SK-N-MC (cell line): ENCODE data around the gene SLC43A3.

ENCODE experiments used
- EZH2 ChIP-seq: fragments of 200-600 bp; sonication (generic); IDR thresholded peaks from one replicate; pipeline ENCODE4 v1.6.1; 2017; ENCODE audit warnings: antibody characterized with exemption
- POLR2AphosphoS5 ChIP-seq: IDR thresholded peaks from 2 replicates; pipeline ENCODE4 v1.6.1; 2012; ENCODE audit warnings: mild to moderate bottlenecking, low read depth, low read length, borderline replicate concordance

GRCh38 chr11:57387289-57388030 lies 39.5 kb downstream of the SLC43A3 start:
- TF ChIP-seq POLR2AphosphoS5, result no peak
- TF ChIP-seq EZH2, result no peak
